Astrocyte of the cerebellum (primary cell): ENCODE data around the gene SART3.

Experiments used
- DNase-seq: peaks from one replicate; pipeline ENCODE4 v3.0.0-alpha.2; 2011; ENCODE audit warnings: low read depth
- H3K4me3 ChIP-seq: 2 replicates; pipeline ENCODE4 v1.5.1; 2011; ENCODE audit warnings: mild to moderate bottlenecking, low read depth, low read length, moderate library complexity
- CTCF ChIP-seq: IDR thresholded peaks from 2 replicates; pipeline ENCODE4 v1.5.1; 2012; ENCODE audit warnings: low read length, low read depth, moderate library complexity, mild to moderate bottlenecking; ENCODE audit errors: missing control alignments
- in situ Hi-C: cut with HindIII; loops from 2 replicates; pipeline ENCODE4 v1.10.0; 2017; ENCODE audit warnings: low sequenced_read_pairs

Gene SART3

GRCh38 chr12:108519558-108519957 is 41.4 kb downstream of the SART3 start:
- TF ChIP-seq CTCF, result no peak
- no peak overlapping the region for H3K4me3 ChIP-seq
- in situ Hi-C loops, result no loop called here
- DNase-seq, result no peak

- no peak for DNase-seq
- in situ Hi-C loops, result no loop called here
- no peak for TF ChIP-seq CTCF
- H3K4me3 ChIP-seq, result no peak overlapping the region
These were observed 42.1 kb downstream of the SART3 start for GRCh38 chr12:108518716-108519496.

- TF ChIP-seq CTCF, result no peak
- H3K4me3 ChIP-seq, result no peak overlapping the region
- in situ Hi-C loops, result no loop called here
- no peak for DNase-seq
These were observed 42.8 kb downstream of the SART3 start for GRCh38 chr12:108518101-108518715.

- no peak for DNase-seq
- in situ Hi-C loops, result no loop called here
- no peak for TF ChIP-seq CTCF
- H3K4me3 ChIP-seq, result no peak overlapping the region
These were observed 43.5 kb downstream of the SART3 start for GRCh38 chr12:108517288-108518100.

GRCh38 chr12:108516511-108517275 is 44.3 kb downstream of the SART3 start:
- in situ Hi-C loops, result no loop called here
- H3K4me3 ChIP-seq, result no peak overlapping the region
- no peak for DNase-seq
- TF ChIP-seq CTCF, result peak; percentile 1

- DNase-seq, result no peak
- in situ Hi-C loops, result no loop called here
- no peak for TF ChIP-seq CTCF
- peak overlapping the region; percentile 90 for H3K4me3 ChIP-seq
These were observed 45.1 kb downstream of the SART3 start for GRCh38 chr12:108515916-108516315.
